ENCODE data around the gene ING5.

The ING5 gene

DNA sequence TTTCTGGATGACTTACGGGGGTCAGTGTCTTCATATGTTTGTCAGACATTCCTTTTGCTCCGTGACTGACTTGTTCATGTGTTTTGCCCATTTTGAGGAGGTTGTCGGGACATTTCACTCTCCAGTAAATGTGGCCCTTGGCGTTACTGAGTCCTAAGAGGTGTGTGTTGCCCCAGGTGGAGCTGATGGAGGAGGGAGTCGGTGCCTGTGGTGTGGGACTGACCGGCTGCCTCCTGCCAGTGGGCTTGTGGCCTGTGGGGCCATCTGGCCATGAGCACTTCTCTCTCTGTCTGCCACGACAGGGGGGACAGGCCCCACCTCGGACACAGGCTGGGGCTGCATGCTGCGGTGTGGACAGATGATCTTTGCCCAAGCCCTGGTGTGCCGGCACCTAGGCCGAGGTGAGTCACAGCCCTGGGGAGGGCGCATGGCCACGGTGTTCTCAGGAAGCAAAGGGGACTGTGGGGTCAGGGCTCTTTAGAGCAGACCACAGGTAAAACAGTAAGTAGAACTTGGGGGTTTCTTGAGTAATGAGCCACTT, 48.6 kb upstream of the ING5 start:
- Histone ChIP-seq H3K9ac (ENCODE audit: low read length) (no peak overlapping the region), H3K9me2 (ENCODE audit: low read depth, low read length) (no peaks in the 10 kb centered on the region)

GRCh38 chr2:241654551-241654950, 47.3 kb upstream of the ING5 start:
- Histone ChIP-seq H3K9me2 (ENCODE audit: low read depth, low read length) (no peaks in the 10 kb centered on the region), H3K27me3 (ENCODE audit: insufficient read depth, low read length) (no peaks in the 10 kb centered on the region), H4K20me1 (ENCODE audit: insufficient read depth, low read length) (no peaks in the 10 kb centered on the region), H3K27ac (ENCODE audit: low read depth, low read length, poor library complexity, severe bottlenecking) (no peak overlapping the region), H3K9ac (ENCODE audit: low read length) (no peak overlapping the region), H3K4me2 (ENCODE audit: low read length) (no peak overlapping the region), H3F3A (ENCODE audit: insufficient read depth, low read length) (no peaks in the 10 kb centered on the region), H3K4me1 (ENCODE audit: insufficient read depth, low read length, severe bottlenecking) (no peaks in the 10 kb centered on the region), H3K9me3 (ENCODE audit: low read length) (no peaks in the 10 kb centered on the region), H3K36me3 (ENCODE audit: insufficient read depth, low read length) (peaks cover 74% of the 10 kb centered on the region), H2AFZ (ENCODE audit: low read length) (no peak overlapping the region), H3K79me2 (ENCODE audit: insufficient read depth, low read length) (no peaks in the 10 kb centered on the region), H3K4me3 (ENCODE audit: low read depth, low read length, poor library complexity, severe bottlenecking) (no peak overlapping the region)
- TF ChIP-seq EZH2 (IDR thresholded peaks at IDR 0.05; ENCODE audit: borderline replicate concordance, low read length) = no peak
- no peak for TF ChIP-seq CTCF (IDR thresholded peaks at IDR 0.05; ENCODE audit: low read length)

More for the DNA sequence above, 48.6 kb upstream of the ING5 start:
- no peak for TF ChIP-seq CTCF (IDR thresholded peaks at IDR 0.05; ENCODE audit: low read length)
- no peak for TF ChIP-seq EZH2 (IDR thresholded peaks at IDR 0.05; ENCODE audit: borderline replicate concordance, low read length)
- Histone ChIP-seq H3K4me3 (ENCODE audit: low read depth, low read length, poor library complexity, severe bottlenecking) (no peak overlapping the region), H2AFZ (ENCODE audit: low read length) (no peak overlapping the region), H3K4me2 (ENCODE audit: low read length) (no peak overlapping the region), H3K27me3 (ENCODE audit: insufficient read depth, low read length) (no peaks in the 10 kb centered on the region), H3K4me1 (ENCODE audit: insufficient read depth, low read length, severe bottlenecking) (no peaks in the 10 kb centered on the region), H3K36me3 (ENCODE audit: insufficient read depth, low read length) (peaks cover 67% of the 10 kb centered on the region), H3K27ac (ENCODE audit: low read depth, low read length, poor library complexity, severe bottlenecking) (no peak overlapping the region), H3K9me3 (ENCODE audit: low read length) (no peaks in the 10 kb centered on the region), H3F3A (ENCODE audit: insufficient read depth, low read length) (no peaks in the 10 kb centered on the region), H3K79me2 (ENCODE audit: insufficient read depth, low read length) (no peaks in the 10 kb centered on the region), H4K20me1 (ENCODE audit: insufficient read depth, low read length) (no peaks in the 10 kb centered on the region)

DNA sequence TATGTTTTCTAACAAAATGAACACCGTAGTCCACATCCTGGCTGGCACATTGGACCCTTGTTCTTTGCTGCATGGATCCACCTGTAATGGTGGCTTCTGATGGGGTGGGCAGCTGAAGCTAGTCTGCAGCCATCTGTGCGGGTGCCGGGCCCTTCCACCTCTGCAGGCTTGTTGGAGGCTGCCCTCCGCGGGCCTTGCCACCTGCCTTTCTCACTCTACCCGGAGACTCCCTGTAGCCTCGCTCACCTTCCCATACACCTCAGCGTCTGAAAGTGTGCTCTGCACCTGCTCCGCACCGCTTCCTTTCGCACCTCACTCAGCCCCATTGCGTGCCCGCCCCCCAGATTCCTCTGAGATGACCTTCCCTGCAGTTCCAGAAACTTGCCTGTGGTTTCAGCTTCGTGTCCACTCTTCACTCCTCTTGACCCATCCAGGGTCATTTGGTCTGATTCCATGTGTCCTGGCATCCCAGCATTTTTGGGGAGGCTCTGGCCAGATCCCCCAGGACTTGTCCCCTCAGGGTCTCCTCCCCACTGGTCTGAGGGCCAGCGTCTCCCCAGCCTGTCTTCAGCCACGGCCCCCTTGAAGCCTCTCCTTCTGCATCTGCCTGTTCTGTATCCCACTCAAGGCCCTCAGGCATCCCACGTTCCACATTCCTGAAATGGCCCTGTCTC, 46.2 kb upstream of the ING5 start:
- no peak overlapping the region for H2AFZ ChIP-seq (ENCODE audit: low read length)
- peaks cover 81% of the 10 kb centered on the region for H3K36me3 ChIP-seq (ENCODE audit: insufficient read depth, low read length)
- no peak overlapping the region for H3K9ac ChIP-seq (ENCODE audit: low read length)
- TF ChIP-seq EZH2 (IDR thresholded peaks at IDR 0.05; ENCODE audit: borderline replicate concordance, low read length) (no peak), CTCF (IDR thresholded peaks at IDR 0.05; ENCODE audit: low read length) (no peak)
- no peak overlapping the region for H3K27ac ChIP-seq (ENCODE audit: low read depth, low read length, poor library complexity, severe bottlenecking)
- no peak overlapping the region for H3K4me3 ChIP-seq (ENCODE audit: low read depth, low read length, poor library complexity, severe bottlenecking)
- H4K20me1 ChIP-seq (ENCODE audit: insufficient read depth, low read length) = no peaks in the 10 kb centered on the region
- H3F3A ChIP-seq (ENCODE audit: insufficient read depth, low read length) = no peaks in the 10 kb centered on the region
- no peaks in the 10 kb centered on the region for H3K4me1 ChIP-seq (ENCODE audit: insufficient read depth, low read length, severe bottlenecking)
- H3K9me2 ChIP-seq (ENCODE audit: low read depth, low read length) = no peaks in the 10 kb centered on the region
- no peaks in the 10 kb centered on the region for H3K79me2 ChIP-seq (ENCODE audit: insufficient read depth, low read length)
- no peak overlapping the region for H3K4me2 ChIP-seq (ENCODE audit: low read length)
- H3K27me3 ChIP-seq (ENCODE audit: insufficient read depth, low read length) = no peaks in the 10 kb centered on the region
- H3K9me3 ChIP-seq (ENCODE audit: low read length) = no peaks in the 10 kb centered on the region
